Ecto neural progenitor cell (in vitro differentiated cells): Measurements from ENCODE around the gene MAP3K7CL.

ENCODE experiments used
- DNase-seq: peaks from one replicate; pipeline ENCODE4 v3.0.0-alpha.2; 2018; ENCODE audit warnings: low spot score

Gene MAP3K7CL

GRCh38 chr21:29196670-29197191, 66.3 kb downstream of the MAP3K7CL start:
- no peak for DNase-seq

GRCh38 chr21:29201186-29201585, 70.7 kb downstream of the MAP3K7CL start:
- DNase-seq, result no peak

GRCh38 chr21:29205009-29205408, 74.6 kb downstream of the MAP3K7CL start:
- no peak for DNase-seq

- no peak for DNase-seq
These were observed 75.5 kb downstream of the MAP3K7CL start for GRCh38 chr21:29205988-29206387.

- no peak for DNase-seq
These were observed 76.0 kb downstream of the MAP3K7CL start for GRCh38 chr21:29206445-29206844.

GRCh38 chr21:29207201-29207600, 76.8 kb downstream of the MAP3K7CL start:
- DNase-seq, result no peak

GRCh38 chr21:29208044-29208681, 77.7 kb downstream of the MAP3K7CL start:
- DNase-seq, result no peak

- DNase-seq, result no peak
These were observed 78.2 kb downstream of the MAP3K7CL start for GRCh38 chr21:29208682-29209059.

- no peak for DNase-seq
These were observed 79.3 kb downstream of the MAP3K7CL start for GRCh38 chr21:29209696-29210095.

- DNase-seq, result no peak
These were observed 80.8 kb downstream of the MAP3K7CL start for GRCh38 chr21:29211205-29211604.

GRCh38 chr21:29212446-29212845, 82.0 kb downstream of the MAP3K7CL start:
- DNase-seq, result no peak

GRCh38 chr21:29213513-29214385, 83.3 kb downstream of the MAP3K7CL start:
- DNase-seq, result no peak

GRCh38 chr21:29215709-29216108, 85.3 kb downstream of the MAP3K7CL start:
- DNase-seq, result no peak

GRCh38 chr21:29217818-29218291, 87.4 kb downstream of the MAP3K7CL start:
- no peak for DNase-seq

- DNase-seq, result no peak
These were observed 88.3 kb downstream of the MAP3K7CL start for GRCh38 chr21:29218749-29219148.

GRCh38 chr21:29219165-29219770, 88.8 kb downstream of the MAP3K7CL start:
- DNase-seq, result no peak

- no peak for DNase-seq
These were observed 90.9 kb downstream of the MAP3K7CL start for GRCh38 chr21:29221253-29221744.

- DNase-seq, result no peak
These were observed 93.6 kb downstream of the MAP3K7CL start for GRCh38 chr21:29224006-29224405.
